WI38 (cell line): ENCODE measurements around the gene CHST5.

Experiments used
- H3K4me3 ChIP-seq: 2 replicates; pipeline ENCODE4 v1.5.1; 2011; ENCODE audit warnings: low read depth, mild to moderate bottlenecking, control low read depth, low read length
- TF ChIP-seq, protein P1 (sequence below): IDR thresholded peaks from 2 replicates; pipeline ENCODE4 v1.5.1; 2012; ENCODE audit warnings: low read depth, mild to moderate bottlenecking, control low read depth, low read length

Gene CHST5

DNA sequence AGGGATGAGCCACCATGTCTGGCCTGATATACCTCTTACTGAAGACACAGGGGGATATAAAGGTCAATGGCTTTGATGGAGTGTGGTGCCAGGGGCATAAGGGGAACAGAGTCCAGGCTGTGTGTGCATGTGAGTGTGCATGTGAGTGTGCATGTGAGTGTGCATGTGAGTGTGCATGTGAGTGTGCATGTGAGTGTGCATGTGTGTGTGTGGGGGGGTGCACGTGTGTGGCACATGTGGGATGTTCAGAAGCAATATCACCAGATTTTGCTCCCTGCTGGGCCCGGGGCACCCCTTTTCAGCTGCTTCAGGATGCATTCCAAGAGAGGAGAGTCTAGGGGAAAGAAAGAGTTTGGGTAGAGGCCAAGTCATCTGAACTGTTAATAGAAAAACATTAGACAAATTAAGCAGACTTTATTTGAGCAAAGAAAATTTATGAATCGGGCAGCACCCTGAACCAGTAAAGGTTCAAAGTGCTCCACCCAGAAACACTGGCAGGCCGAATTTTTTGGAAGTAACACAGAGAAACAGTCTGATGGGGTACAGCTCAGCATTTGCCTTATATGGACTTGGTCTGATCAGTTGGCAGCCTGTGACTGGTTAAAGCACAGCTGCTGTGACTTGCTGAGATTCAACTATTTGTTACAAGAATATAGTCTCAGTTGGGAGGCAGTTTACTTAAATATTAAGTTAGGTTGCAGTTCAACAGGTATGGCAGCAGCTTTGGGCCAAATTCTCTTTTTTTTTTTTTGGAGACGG is 9.7 kb downstream of the CHST5 start:
- TF ChIP-seq, protein P1, sequence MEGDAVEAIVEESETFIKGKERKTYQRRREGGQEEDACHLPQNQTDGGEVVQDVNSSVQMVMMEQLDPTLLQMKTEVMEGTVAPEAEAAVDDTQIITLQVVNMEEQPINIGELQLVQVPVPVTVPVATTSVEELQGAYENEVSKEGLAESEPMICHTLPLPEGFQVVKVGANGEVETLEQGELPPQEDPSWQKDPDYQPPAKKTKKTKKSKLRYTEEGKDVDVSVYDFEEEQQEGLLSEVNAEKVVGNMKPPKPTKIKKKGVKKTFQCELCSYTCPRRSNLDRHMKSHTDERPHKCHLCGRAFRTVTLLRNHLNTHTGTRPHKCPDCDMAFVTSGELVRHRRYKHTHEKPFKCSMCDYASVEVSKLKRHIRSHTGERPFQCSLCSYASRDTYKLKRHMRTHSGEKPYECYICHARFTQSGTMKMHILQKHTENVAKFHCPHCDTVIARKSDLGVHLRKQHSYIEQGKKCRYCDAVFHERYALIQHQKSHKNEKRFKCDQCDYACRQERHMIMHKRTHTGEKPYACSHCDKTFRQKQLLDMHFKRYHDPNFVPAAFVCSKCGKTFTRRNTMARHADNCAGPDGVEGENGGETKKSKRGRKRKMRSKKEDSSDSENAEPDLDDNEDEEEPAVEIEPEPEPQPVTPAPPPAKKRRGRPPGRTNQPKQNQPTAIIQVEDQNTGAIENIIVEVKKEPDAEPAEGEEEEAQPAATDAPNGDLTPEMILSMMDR, result no peak
- no peak overlapping the region for H3K4me3 ChIP-seq

DNA sequence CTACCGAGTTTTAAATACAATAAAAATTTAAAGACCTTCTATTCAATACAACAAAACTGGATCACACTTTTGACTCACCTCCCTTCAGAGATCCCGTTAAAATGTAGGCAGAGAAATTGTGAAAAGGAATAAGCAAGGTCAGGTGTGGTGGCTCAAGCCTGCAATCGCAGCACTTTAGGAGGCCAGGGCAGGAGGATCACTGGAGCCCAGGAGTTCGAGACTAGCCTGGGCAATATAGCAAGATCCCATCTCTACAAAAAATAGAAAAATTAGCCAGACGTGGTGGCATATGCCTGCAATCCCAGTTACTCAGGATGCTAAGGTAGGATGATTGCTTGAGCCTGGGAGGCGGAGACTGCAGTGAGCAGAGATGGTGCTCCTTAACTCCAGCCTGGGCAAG is 16.7 kb downstream of the CHST5 start:
- H3K4me3 ChIP-seq, result no peak overlapping the region
- TF ChIP-seq, protein P1, result no peak

DNA sequence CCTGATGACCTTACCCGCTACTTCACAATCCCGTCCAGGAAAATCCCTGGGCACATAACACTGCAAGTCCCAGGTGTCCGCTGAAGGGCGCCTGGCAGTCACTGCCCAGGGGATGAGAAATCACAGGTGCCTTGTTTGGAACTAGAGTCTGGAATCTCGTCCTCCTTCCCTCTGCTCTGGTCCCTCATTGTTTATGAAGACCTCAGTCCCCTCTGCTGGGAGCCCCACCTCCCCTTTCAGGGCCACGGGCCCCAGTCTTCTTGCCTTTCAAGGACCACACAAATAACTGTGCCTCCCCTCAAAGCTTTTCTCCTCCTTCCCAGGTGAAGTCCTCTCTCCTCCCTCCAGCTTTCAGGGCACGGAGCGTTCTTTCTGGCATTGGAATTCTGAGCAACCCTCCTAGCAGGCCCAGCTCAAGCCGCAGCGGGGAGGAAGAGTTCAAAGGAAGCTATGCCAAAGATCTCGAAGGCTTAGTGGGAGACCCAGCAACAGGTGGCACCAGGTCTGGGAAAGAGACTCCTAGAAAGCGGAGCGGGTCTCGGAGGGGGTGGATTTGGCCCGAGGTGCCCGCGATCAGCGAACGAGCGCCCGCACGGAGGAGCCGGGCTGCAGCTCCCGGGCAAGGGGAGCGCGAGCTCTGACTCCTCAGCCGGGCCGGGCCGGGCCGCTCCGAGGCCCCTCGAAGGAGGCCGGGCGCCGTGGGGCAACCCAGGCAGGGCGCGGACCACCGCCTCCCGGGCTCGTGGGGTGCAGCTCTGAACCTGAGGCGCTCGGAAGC is 19.5 kb downstream of the CHST5 start:
- H3K4me3 ChIP-seq, result peak overlapping the region; percentile 79

GRCh38 chr16:75514296-75514695 is 21.6 kb downstream of the CHST5 start:
- H3K4me3 ChIP-seq, result no peak overlapping the region
- TF ChIP-seq, protein P1, result no peak

DNA sequence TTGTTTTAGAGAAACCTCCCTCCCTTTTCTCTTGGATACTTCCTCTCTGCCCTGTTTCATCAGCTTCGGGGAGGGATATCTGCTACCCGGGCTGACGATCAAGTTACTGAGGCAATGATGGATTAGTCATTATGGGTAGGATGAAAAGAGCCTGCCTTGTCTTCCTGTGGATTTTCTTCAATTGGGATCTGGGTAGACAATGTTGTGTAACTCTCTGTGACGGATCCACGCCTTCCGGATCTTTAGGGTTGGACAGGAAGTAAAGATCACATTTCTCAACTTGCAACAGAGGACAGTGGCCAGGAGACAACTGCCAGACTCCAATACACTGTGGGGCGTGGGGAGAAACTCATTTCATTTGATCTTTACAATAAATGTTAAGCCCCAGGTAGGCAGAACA is 29.3 kb downstream of the CHST5 start:
- TF ChIP-seq, protein P1, result no peak
- no peak overlapping the region for H3K4me3 ChIP-seq

- no peak overlapping the region for H3K4me3 ChIP-seq
- TF ChIP-seq, protein P1, result no peak
These were observed 29.8 kb downstream of the CHST5 start for GRCh38 chr16:75506107-75506506.

GRCh38 chr16:75503801-75504200 is 32.1 kb downstream of the CHST5 start:
- no peak overlapping the region for H3K4me3 ChIP-seq
- TF ChIP-seq, protein P1, result no peak
